HEK293 (cell line): Measurements from ENCODE around the gene KIAA1586.

Experiments used
- CTCF ChIA-PET: fragments of 350-600 bp; formaldehyde crosslinking; extraction: SDS; loops from one replicate; lab custom pipeline; 2021; ENCODE audit warnings: antibody characterized with exemption; lab: Yijun Ruan, JAX
- POLR2A ChIA-PET: fragments of 300-600 bp; formaldehyde crosslinking; extraction: SDS; loops from one replicate; lab custom pipeline; 2020; ENCODE audit warnings: antibody characterized with exemption, inconsistent platforms; lab: Yijun Ruan, JAX
- H3K27ac ChIP-seq: fragments of 200-500 bp; sonication (Bioruptor generic); 2 replicates; pipeline ENCODE4 v1.5.1; 2014; ENCODE audit warnings: low read depth, low read length, control low read depth, inconsistent platforms; ENCODE audit errors: extremely low read depth
- H3K36me3 ChIP-seq, 2 experiments: fragments of 200-500 bp in 1 of 2; sonication (Bioruptor generic) in 1 of 2; 1 replicate in 1 of 2; 2 replicates in 1 of 2; pipeline ENCODE4 v1.5.1; 2014 to 2017; ENCODE audit warnings: inconsistent platforms in 2 of 2, low read length in 2 of 2; ENCODE audit not compliant: control insufficient read depth in 2 of 2, insufficient read depth in 1 of 2
- H3K4me1 ChIP-seq: fragments of 200-500 bp; sonication (Bioruptor generic); 2 replicates; pipeline ENCODE4 v1.5.1; 2014; ENCODE audit warnings: mild to moderate bottlenecking, low read length, inconsistent platforms; ENCODE audit not compliant: control insufficient read depth, insufficient read depth
- H3K4me3 ChIP-seq: 2 replicates; pipeline ENCODE4 v1.5.1; 2011; ENCODE audit warnings: low read depth, mild to moderate bottlenecking, control low read depth, low read length, moderate library complexity
- H3K9me3 ChIP-seq: fragments of 200-500 bp; sonication (Bioruptor generic); 2 replicates; pipeline ENCODE4 v1.5.1; 2014; ENCODE audit warnings: low read depth, low read length, inconsistent platforms; ENCODE audit not compliant: control insufficient read depth, insufficient read depth
- GLI2 ChIP-seq: fragments of 450-650 bp; formaldehyde crosslinking; IDR thresholded peaks from 2 replicates; pipeline ENCODE4; 2017; ENCODE audit warnings: missing biosample characterization, missing genetic modification characterization, low read depth, borderline replicate concordance
- OSR2 ChIP-seq: fragments of 450-650 bp; formaldehyde crosslinking; IDR thresholded peaks from 2 replicates; pipeline ENCODE4 v1.5.1; 2016; ENCODE audit warnings: missing biosample characterization, missing genetic modification characterization
- RBAK ChIP-seq: fragments of 450-650 bp; formaldehyde crosslinking; IDR thresholded peaks from 2 replicates; pipeline ENCODE4 v1.5.1; 2016; ENCODE audit warnings: missing biosample characterization, missing genetic modification characterization
- ZBTB1 ChIP-seq: fragments of 450-650 bp; formaldehyde crosslinking; IDR thresholded peaks from 2 replicates; pipeline ENCODE4 v1.5.1; 2016; ENCODE audit warnings: missing biosample characterization, missing genetic modification characterization
- ZNF155 ChIP-seq: fragments of 450-650 bp; formaldehyde crosslinking; IDR thresholded peaks from 2 replicates; pipeline ENCODE4 v1.5.1; 2016; ENCODE audit warnings: missing biosample characterization, missing genetic modification characterization
- ZNF157 ChIP-seq: fragments of 450-650 bp; formaldehyde crosslinking; IDR thresholded peaks from 2 replicates; pipeline ENCODE4 v1.5.1; 2016; ENCODE audit warnings: missing biosample characterization, missing genetic modification characterization
- ZNF514 ChIP-seq: fragments of 450-650 bp; formaldehyde crosslinking; IDR thresholded peaks from 2 replicates; pipeline ENCODE4 v1.5.1; 2016; ENCODE audit warnings: missing biosample characterization, missing genetic modification characterization
- ZNF549 ChIP-seq: fragments of 450-650 bp; IDR thresholded peaks from 2 replicates; pipeline ENCODE4 v1.5.1; 2018; ENCODE audit warnings: missing biosample characterization, missing genetic modification characterization, mild to moderate bottlenecking, inconsistent platforms, moderate library complexity
- ZNF555 ChIP-seq: fragments of 450-650 bp; formaldehyde crosslinking; conservative IDR thresholded peaks from 2 replicates; pipeline ENCODE4 v1.5.1; 2017; ENCODE audit warnings: missing biosample characterization, mild to moderate bottlenecking, missing genetic modification characterization, inconsistent platforms
- ZNF624 ChIP-seq: fragments of 450-650 bp; formaldehyde crosslinking; IDR thresholded peaks from 2 replicates; pipeline ENCODE4 v1.5.1; 2017; ENCODE audit warnings: missing biosample characterization, missing genetic modification characterization
- ZNF658 ChIP-seq: fragments of 450-650 bp; formaldehyde crosslinking; IDR thresholded peaks from 2 replicates; pipeline ENCODE4; 2016; ENCODE audit warnings: missing biosample characterization, missing genetic modification characterization
- ZNF670 ChIP-seq: fragments of 450-650 bp; formaldehyde crosslinking; IDR thresholded peaks from 2 replicates; pipeline ENCODE4 v1.5.1; 2016; ENCODE audit warnings: missing biosample characterization, missing genetic modification characterization, low read depth
- TF ChIP-seq, protein P1 (sequence below): fragments of 450-650 bp; formaldehyde crosslinking; IDR thresholded peaks from 2 replicates; pipeline ENCODE4 v1.5.1; 2016; ENCODE audit warnings: missing biosample characterization, missing genetic modification characterization, borderline replicate concordance
- TF ChIP-seq, protein P2 (sequence below): fragments of 450-650 bp; formaldehyde crosslinking; IDR thresholded peaks from 2 replicates; pipeline ENCODE4 v1.5.1; 2016; ENCODE audit warnings: missing biosample characterization, missing genetic modification characterization
- TF ChIP-seq, protein P3 (sequence below): fragments of 450-650 bp; formaldehyde crosslinking; IDR thresholded peaks from 2 replicates; pipeline ENCODE4 v1.5.1; 2016; ENCODE audit warnings: missing biosample characterization, missing genetic modification characterization
- TF ChIP-seq, protein P4 (sequence below): fragments of 450-650 bp; formaldehyde crosslinking; IDR thresholded peaks from 2 replicates; pipeline ENCODE4 v1.5.1; 2016; ENCODE audit warnings: missing biosample characterization, missing genetic modification characterization
- TF ChIP-seq, protein P5 (sequence below): fragments of 450-650 bp; formaldehyde crosslinking; IDR thresholded peaks from 2 replicates; pipeline ENCODE4 v1.5.1; 2016; ENCODE audit warnings: missing biosample characterization, missing genetic modification characterization
- TF ChIP-seq, protein P6 (sequence below): fragments of 450-650 bp; formaldehyde crosslinking; IDR thresholded peaks from 2 replicates; pipeline ENCODE4 v1.5.1; 2017; ENCODE audit warnings: missing biosample characterization, missing genetic modification characterization

The KIAA1586 gene

DNA sequence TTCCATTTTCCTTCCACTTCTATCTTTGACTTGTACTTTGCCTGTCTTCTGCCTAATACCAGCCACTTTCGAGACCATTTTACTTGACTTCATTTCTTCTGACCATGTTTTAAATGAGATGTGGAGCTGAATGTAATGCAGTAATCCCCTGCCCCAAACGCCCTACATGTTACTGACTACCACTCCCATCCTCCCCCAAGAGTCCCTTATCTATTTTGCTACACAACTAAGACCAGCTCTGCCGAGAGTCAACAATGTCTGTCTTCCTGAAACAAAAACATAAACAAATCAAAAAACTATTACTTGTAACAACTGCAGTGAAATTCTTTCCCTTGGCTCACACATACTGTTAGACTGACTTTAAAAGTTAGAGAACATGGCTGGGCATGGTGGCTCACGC, 27.1 kb upstream of the KIAA1586 start:
- H3K27ac ChIP-seq: no peak overlapping the region
- CTCF ChIA-PET: interaction anchor here (0.6 to 5.2 kb wide), 10 partner anchors 10 to 296 kb away, joined by 3 to 98 read pairs (median 4); partner anchors contain the start of gene BEND6
- TF ChIP-seq OSR2 (tag by site-specific recombination): no peak
- no peak for TF ChIP-seq ZNF658 (tag by site-specific recombination)
- TF ChIP-seq, protein P1, sequence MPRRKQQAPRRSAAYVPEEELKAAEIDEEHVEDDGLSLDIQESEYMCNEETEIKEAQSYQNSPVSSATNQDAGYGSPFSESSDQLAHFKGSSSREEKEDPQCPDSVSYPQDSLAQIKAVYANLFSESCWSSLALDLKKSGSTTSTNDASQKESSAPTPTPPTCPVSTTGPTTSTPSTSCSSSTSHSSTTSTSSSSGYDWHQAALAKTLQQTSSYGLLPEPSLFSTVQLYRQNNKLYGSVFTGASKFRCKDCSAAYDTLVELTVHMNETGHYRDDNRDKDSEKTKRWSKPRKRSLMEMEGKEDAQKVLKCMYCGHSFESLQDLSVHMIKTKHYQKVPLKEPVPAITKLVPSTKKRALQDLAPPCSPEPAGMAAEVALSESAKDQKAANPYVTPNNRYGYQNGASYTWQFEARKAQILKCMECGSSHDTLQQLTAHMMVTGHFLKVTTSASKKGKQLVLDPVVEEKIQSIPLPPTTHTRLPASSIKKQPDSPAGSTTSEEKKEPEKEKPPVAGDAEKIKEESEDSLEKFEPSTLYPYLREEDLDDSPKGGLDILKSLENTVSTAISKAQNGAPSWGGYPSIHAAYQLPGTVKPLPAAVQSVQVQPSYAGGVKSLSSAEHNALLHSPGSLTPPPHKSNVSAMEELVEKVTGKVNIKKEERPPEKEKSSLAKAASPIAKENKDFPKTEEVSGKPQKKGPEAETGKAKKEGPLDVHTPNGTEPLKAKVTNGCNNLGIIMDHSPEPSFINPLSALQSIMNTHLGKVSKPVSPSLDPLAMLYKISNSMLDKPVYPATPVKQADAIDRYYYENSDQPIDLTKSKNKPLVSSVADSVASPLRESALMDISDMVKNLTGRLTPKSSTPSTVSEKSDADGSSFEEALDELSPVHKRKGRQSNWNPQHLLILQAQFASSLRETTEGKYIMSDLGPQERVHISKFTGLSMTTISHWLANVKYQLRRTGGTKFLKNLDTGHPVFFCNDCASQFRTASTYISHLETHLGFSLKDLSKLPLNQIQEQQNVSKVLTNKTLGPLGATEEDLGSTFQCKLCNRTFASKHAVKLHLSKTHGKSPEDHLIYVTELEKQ (tag by site-specific recombination): no peak
- TF ChIP-seq, protein P2, sequence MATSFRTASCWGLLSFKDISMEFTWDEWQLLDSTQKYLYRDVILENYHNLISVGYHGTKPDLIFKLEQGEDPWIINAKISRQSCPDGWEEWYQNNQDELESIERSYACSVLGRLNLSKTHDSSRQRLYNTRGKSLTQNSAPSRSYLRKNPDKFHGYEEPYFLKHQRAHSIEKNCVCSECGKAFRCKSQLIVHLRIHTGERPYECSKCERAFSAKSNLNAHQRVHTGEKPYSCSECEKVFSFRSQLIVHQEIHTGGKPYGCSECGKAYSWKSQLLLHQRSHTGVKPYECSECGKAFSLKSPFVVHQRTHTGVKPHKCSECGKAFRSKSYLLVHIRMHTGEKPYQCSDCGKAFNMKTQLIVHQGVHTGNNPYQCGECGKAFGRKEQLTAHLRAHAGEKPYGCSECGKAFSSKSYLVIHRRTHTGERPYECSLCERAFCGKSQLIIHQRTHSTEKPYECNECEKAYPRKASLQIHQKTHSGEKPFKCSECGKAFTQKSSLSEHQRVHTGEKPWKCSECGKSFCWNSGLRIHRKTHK (tag by site-specific recombination): no peak
- TF ChIP-seq, protein P3, sequence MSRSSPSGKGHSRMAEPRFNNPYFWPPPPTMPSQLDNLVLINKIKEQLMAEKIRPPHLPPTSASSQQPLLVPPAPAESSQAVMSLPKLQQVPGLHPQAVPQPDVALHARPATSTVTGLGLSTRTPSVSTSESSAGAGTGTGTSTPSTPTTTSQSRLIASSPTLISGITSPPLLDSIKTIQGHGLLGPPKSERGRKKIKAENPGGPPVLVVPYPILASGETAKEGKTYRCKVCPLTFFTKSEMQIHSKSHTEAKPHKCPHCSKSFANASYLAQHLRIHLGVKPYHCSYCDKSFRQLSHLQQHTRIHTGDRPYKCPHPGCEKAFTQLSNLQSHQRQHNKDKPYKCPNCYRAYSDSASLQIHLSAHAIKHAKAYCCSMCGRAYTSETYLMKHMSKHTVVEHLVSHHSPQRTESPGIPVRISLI (tag by site-specific recombination): no peak
- TF ChIP-seq, protein P4, sequence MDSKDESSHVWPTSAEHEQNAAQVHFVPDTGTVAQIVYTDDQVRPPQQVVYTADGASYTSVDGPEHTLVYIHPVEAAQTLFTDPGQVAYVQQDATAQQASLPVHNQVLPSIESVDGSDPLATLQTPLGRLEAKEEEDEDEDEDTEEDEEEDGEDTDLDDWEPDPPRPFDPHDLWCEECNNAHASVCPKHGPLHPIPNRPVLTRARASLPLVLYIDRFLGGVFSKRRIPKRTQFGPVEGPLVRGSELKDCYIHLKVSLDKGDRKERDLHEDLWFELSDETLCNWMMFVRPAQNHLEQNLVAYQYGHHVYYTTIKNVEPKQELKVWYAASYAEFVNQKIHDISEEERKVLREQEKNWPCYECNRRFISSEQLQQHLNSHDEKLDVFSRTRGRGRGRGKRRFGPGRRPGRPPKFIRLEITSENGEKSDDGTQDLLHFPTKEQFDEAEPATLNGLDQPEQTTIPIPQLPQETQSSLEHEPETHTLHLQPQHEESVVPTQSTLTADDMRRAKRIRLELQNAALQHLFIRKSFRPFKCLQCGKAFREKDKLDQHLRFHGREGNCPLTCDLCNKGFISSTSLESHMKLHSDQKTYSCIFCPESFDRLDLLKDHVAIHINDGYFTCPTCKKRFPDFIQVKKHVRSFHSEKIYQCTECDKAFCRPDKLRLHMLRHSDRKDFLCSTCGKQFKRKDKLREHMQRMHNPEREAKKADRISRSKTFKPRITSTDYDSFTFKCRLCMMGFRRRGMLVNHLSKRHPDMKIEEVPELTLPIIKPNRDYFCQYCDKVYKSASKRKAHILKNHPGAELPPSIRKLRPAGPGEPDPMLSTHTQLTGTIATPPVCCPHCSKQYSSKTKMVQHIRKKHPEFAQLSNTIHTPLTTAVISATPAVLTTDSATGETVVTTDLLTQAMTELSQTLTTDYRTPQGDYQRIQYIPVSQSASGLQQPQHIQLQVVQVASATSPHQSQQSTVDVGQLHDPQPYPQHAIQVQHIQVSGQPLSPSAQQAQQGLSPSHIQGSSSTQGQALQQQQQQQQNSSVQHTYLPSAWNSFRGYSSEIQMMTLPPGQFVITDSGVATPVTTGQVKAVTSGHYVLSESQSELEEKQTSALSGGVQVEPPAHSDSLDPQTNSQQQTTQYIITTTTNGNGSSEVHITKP: no peak
- TF ChIP-seq RBAK (tag by site-specific recombination): no peak
- TF ChIP-seq, protein P5, sequence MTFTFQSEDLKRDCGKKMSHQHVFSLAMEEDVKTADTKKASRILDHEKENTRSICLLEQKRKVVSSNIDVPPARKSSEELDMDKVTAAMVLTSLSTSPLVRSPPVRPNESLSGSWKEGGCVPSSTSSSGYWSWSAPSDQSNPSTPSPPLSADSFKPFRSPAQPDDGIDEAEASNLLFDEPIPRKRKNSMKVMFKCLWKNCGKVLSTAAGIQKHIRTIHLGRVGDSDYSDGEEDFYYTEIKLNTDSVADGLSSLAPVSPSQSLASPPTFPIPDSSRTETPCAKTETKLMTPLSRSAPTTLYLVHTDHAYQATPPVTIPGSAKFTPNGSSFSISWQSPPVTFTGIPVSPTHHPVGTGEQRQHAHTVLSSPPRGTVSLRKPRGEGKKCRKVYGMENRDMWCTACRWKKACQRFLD: no peak
- TF ChIP-seq ZNF670: no peak
- no peak for TF ChIP-seq GLI2 (tag by site-specific recombination)
- no peak for TF ChIP-seq ZNF514
- no peak for TF ChIP-seq ZNF157
- no peak for TF ChIP-seq ZNF549 (tag by site-specific recombination)
- no peak for TF ChIP-seq ZNF155 (tag by site-specific recombination)
- TF ChIP-seq, protein P6, sequence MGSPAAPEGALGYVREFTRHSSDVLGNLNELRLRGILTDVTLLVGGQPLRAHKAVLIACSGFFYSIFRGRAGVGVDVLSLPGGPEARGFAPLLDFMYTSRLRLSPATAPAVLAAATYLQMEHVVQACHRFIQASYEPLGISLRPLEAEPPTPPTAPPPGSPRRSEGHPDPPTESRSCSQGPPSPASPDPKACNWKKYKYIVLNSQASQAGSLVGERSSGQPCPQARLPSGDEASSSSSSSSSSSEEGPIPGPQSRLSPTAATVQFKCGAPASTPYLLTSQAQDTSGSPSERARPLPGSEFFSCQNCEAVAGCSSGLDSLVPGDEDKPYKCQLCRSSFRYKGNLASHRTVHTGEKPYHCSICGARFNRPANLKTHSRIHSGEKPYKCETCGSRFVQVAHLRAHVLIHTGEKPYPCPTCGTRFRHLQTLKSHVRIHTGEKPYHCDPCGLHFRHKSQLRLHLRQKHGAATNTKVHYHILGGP (tag by site-specific recombination): no peak
- TF ChIP-seq ZNF624 (tag by site-specific recombination): no peak
- TF ChIP-seq ZBTB1 (tag by site-specific recombination): no peak
- TF ChIP-seq ZNF555 (tag by site-specific recombination): no peak
- TF ChIP-seq, all 188 proteins: peak for 0
- Histone ChIP-seq H3K4me1 (no peaks in the 10 kb centered on the region), H3K9me3 (no peaks in the 10 kb centered on the region), H3K36me3 (no peaks in the 10 kb centered on the region), H3K4me3 (no peak overlapping the region)
- POLR2A ChIA-PET: interaction anchor here (1.2 kb wide), 1 partner anchor 115 kb away, joined by 4 read pairs; no protein-coding TSS in a partner anchor
